ENCODE measurements around the gene SLC25A45.

SLC25A45 gene

GRCh38 chr11:65356394-65356972, 26.0 kb downstream of the SLC25A45 start:
- H3K9me3 ChIP-seq (ENCODE audit: severe bottlenecking): no peaks in the 10 kb centered on the region
- H3K4me3 ChIP-seq (ENCODE audit: low read depth, low read length): no peak overlapping the region
- H3K27me3 ChIP-seq (ENCODE audit: insufficient read depth, low read depth, severe bottlenecking): no peaks in the 10 kb centered on the region
- no peak overlapping the region for H3K27ac ChIP-seq
- no peak for TF ChIP-seq CTCF (IDR thresholded peaks at IDR 0.05; ENCODE audit: low read depth, low read length)
- H3K36me3 ChIP-seq: peaks cover 13% of the 10 kb centered on the region
- DNase-seq: no peak

- Histone ChIP-seq H3K4me3 (ENCODE audit: low read depth, low read length) (peak overlapping the region; percentile 49), H3K9me3 (ENCODE audit: severe bottlenecking) (no peaks in the 10 kb centered on the region), H3K36me3 (peaks cover 19% of the 10 kb centered on the region), H3K27ac (peak overlapping the region; percentile 72), H3K27me3 (ENCODE audit: insufficient read depth, low read depth, severe bottlenecking) (no peaks in the 10 kb centered on the region)
- no peak for DNase-seq
- TF ChIP-seq CTCF (IDR thresholded peaks at IDR 0.05; ENCODE audit: low read depth, low read length): no peak
Measured at GRCh38 chr11:65355776-65356393, 26.6 kb downstream of the SLC25A45 start.

- Histone ChIP-seq H3K36me3 (peaks cover 25% of the 10 kb centered on the region), H3K27ac (peak overlapping the region; percentile 81), H3K4me3 (ENCODE audit: low read depth, low read length) (peak overlapping the region; percentile 49), H3K27me3 (ENCODE audit: insufficient read depth, low read depth, severe bottlenecking) (no peaks in the 10 kb centered on the region), H3K9me3 (ENCODE audit: severe bottlenecking) (no peaks in the 10 kb centered on the region)
- DNase-seq: peak; percentile 82
- TF ChIP-seq CTCF (IDR thresholded peaks at IDR 0.05; ENCODE audit: low read depth, low read length): no peak
Measured at GRCh38 chr11:65355013-65355775, 27.3 kb downstream of the SLC25A45 start.

GRCh38 chr11:65354265-65355012, 28.0 kb downstream of the SLC25A45 start, which contains the start of gene TIGD3:
TIGD3 (plus strand) TSS chr11:65354751; CDS start chr11:65355809, 1,058 bp downstream.
- Histone ChIP-seq H3K9me3 (ENCODE audit: severe bottlenecking) (no peaks in the 10 kb centered on the region), H3K36me3 (peaks cover 32% of the 10 kb centered on the region), H3K27me3 (ENCODE audit: insufficient read depth, low read depth, severe bottlenecking) (no peaks in the 10 kb centered on the region), H3K27ac (peak within 1 kb of the TSS; percentile 81), H3K4me3 (ENCODE audit: low read depth, low read length) (peak within 1 kb of the TSS; percentile 51)
- TF ChIP-seq CTCF (IDR thresholded peaks at IDR 0.05; ENCODE audit: low read depth, low read length): 0 out of 2 replicates have a peak, but pooled peaks have one; percentile 12
- peak; percentile 99 for DNase-seq

GRCh38 chr11:65353900-65354264, 28.6 kb downstream of the SLC25A45 start:
- Histone ChIP-seq H3K27ac (peak overlapping the region; percentile 68), H3K9me3 (ENCODE audit: severe bottlenecking) (no peaks in the 10 kb centered on the region), H3K27me3 (ENCODE audit: insufficient read depth, low read depth, severe bottlenecking) (no peaks in the 10 kb centered on the region), H3K36me3 (peaks cover 38% of the 10 kb centered on the region), H3K4me3 (ENCODE audit: low read depth, low read length) (peak overlapping the region; percentile 51)
- peak; percentile 32 for DNase-seq
- TF ChIP-seq CTCF (IDR thresholded peaks at IDR 0.05; ENCODE audit: low read depth, low read length): no peak

Measured in WERI-Rb-1 (cell line).